GM12878 (cell line): Measurements from ENCODE around the gene CACNA1A. TPM values are rescaled to one million over a fixed set of nuclear protein-coding genes. Genes with fewer than 3 reads are reported as not detected.

Source experiments
- ATAC-seq: fragments of 200-7000 bp; cut with Tn5 transposase; 3 replicates; pipeline ENCODE4 v1.9.1; 2020; ENCODE audit warnings: mild to moderate bottlenecking, moderate library complexity
- BruUV-seq: library from RNA; stranded (reverse); fragments of 400-500 nt; replicated peaks from 2 replicates; lab custom pipeline; 2021; lab: Mats Ljungman, UMichigan
- CTCF ChIA-PET: fragments of 300-600 bp; sonication (Branson Sonifier 250); formaldehyde crosslinking; extraction: SDS; loops from one replicate; lab custom pipeline; 2021; ENCODE audit warnings: inconsistent platforms; lab: Yijun Ruan, JAX
- POLR2A ChIA-PET: fragments of 350-600 bp; formaldehyde crosslinking; extraction: SDS; loops from one replicate; lab custom pipeline; 2021; ENCODE audit warnings: inconsistent platforms; lab: Charles Lee
- RAD21 ChIA-PET: fragments of 300-600 bp; sonication (Branson Sonifier 250); formaldehyde crosslinking; loops from one replicate; lab custom pipeline; 2023; ENCODE audit warnings: antibody characterized with exemption; ENCODE audit not compliant: unreplicated experiment; lab: Charles Lee
- SMC1A ChIA-PET: fragments of 300-600 bp; sonication (Branson Sonifier 250); formaldehyde crosslinking; loops from one replicate; lab custom pipeline; 2023; ENCODE audit not compliant: unreplicated experiment, uncharacterized antibody; lab: Charles Lee
- DNase-seq: peaks from one replicate; pipeline ENCODE4 v3.0.0-alpha.2; 2011; ENCODE audit warnings: low read depth, low spot score
- FAIRE-seq: peaks from 3 replicates; lab custom pipeline; 2011; peaks lifted over from hg19 to GRCh38; lab: Jason Lieb, UNC
- H2AFZ ChIP-seq: 2 replicates; pipeline ENCODE4 v1.6.0; 2011; ENCODE audit warnings: low read depth, low read length, control low read depth; ENCODE audit not compliant: control insufficient read depth
- H3K27ac ChIP-seq: 2 replicates; pipeline ENCODE4 v1.5.1; 2011; ENCODE audit warnings: control low read depth; ENCODE audit not compliant: control insufficient read depth, insufficient read depth
- H3K27me3 ChIP-seq, 2 experiments: replicated peaks in 1 of 2; 2 replicates each; pipeline versions ENCODE4 v1.6.0 to v1.6.1; 2011; ENCODE audit warnings: low read length in 1 of 2; ENCODE audit not compliant: control insufficient read depth in 2 of 2, insufficient read depth in 2 of 2
- H3K36me3 ChIP-seq, 2 experiments: 2 replicates each; pipeline ENCODE4 v1.5.1; 2011; ENCODE audit warnings: low read length in 1 of 2; ENCODE audit not compliant: control insufficient read depth in 2 of 2, insufficient read depth in 2 of 2
- H3K4me1 ChIP-seq: 2 replicates; pipeline ENCODE4 v1.6.1; 2011; ENCODE audit warnings: mild to moderate bottlenecking, low read length, moderate library complexity, mixed read lengths; ENCODE audit not compliant: control insufficient read depth, insufficient read depth
- H3K4me2 ChIP-seq: 2 replicates; pipeline ENCODE4 v1.6.0; 2011; ENCODE audit warnings: control low read depth; ENCODE audit not compliant: control insufficient read depth, insufficient read depth
- H3K4me3 ChIP-seq: fragments of 200-600 bp; sonication (generic); 2 replicates; pipeline ENCODE4 v1.5.1; 2016
- H3K79me2 ChIP-seq: 2 replicates; pipeline ENCODE4 v1.6.0; 2011; ENCODE audit warnings: low read length; ENCODE audit not compliant: control insufficient read depth, insufficient read depth
- H3K9ac ChIP-seq: 2 replicates; pipeline ENCODE4 v1.8.0; 2011; ENCODE audit warnings: low read length, control low read depth, mixed read lengths; ENCODE audit not compliant: control insufficient read depth, insufficient read depth
- H3K9me3 ChIP-seq: replicated peaks from 3 replicates; pipeline ENCODE4 v1.5.1; 2011; ENCODE audit warnings: mild to moderate bottlenecking, low read length; ENCODE audit not compliant: control insufficient read depth, insufficient read depth
- H4K20me1 ChIP-seq: 2 replicates; pipeline ENCODE4 v1.6.0; 2011; ENCODE audit not compliant: control insufficient read depth, insufficient read depth
- BCL11A ChIP-seq: IDR thresholded peaks from 2 replicates; pipeline ENCODE4 v1.6.1; 2011; ENCODE audit warnings: low read depth, low read length
- BHLHE40 ChIP-seq, 2 experiments: fragments of 450-650 bp in 1 of 2; IDR thresholded peaks; 2 replicates each; pipeline ENCODE4 v1.6.1; 2011 to 2017; ENCODE audit warnings: low read depth in 2 of 2, borderline replicate concordance in 1 of 2, improper control_type of control experiment in 1 of 2, low read length in 1 of 2, mild to moderate bottlenecking in 1 of 2
- CREB1 ChIP-seq: IDR thresholded peaks from 2 replicates; pipeline ENCODE4 v1.6.1; 2012; ENCODE audit warnings: low read depth, mild to moderate bottlenecking, inconsistent platforms
- MTA2 ChIP-seq: fragments of 450-650 bp; IDR thresholded peaks from 2 replicates; pipeline ENCODE4 v1.6.1; 2016; ENCODE audit warnings: low read depth, mild to moderate bottlenecking, moderate library complexity
- RBBP5 ChIP-seq: fragments of 200-600 bp; sonication (generic); conservative IDR thresholded peaks from 2 replicates; pipeline ENCODE4 v1.6.1; 2016
- SMAD5 ChIP-seq: IDR thresholded peaks from 2 replicates; pipeline ENCODE4 v1.6.1; 2016; ENCODE audit warnings: antibody characterized with exemption, low read depth
- SP1 ChIP-seq: IDR thresholded peaks from one replicate; pipeline ENCODE4 v1.6.1; 2011; ENCODE audit warnings: low read depth, low read length
- SREBF1 ChIP-seq: IDR thresholded peaks from 2 replicates; pipeline ENCODE4 v1.6.1; 2012; ENCODE audit warnings: mild to moderate bottlenecking, low read length
- TARDBP ChIP-seq: IDR thresholded peaks from 2 replicates; pipeline ENCODE4 v1.6.1; 2016; ENCODE audit warnings: borderline replicate concordance
- WGBS: methylation state at CpG from one replicate; pipeline ENCODE4 v1.1.6; 2016; ENCODE audit warnings: low lambda C conversion rate; ENCODE audit not compliant: insufficient replicate concordance, insufficient coverage; ENCODE audit errors: missing lambda C conversion rate; 5-methylcytosine and 5-hydroxymethylcytosine counted together
- in situ Hi-C: fragments of 300-500 bp; cut with MboI; formaldehyde crosslinking; loops from 9 replicates; pipeline ENCODE4 v1.14.3; 2018; ENCODE audit warnings: mixed read lengths
- intact Hi-C: fragments of 100-400 bp; cut with micrococcal nuclease; formaldehyde crosslinking; loops from one replicate; pipeline ENCODE4 v1.14.2; 2022; ENCODE audit not compliant: unreplicated experiment
- polyA plus RNA-seq, 11 experiments: library from polyadenylated mRNA; depleted of rRNA in 4 of 11; unstranded in 6 of 11; stranded (reverse) in 5 of 11; fragments of >200 nt; fragmentation: Nextera tagmentation in 4 of 11; fragmentation: Illumina TruSeq in 1 of 11; extraction: Ambion mirVana in 4 of 11; extraction: Trizol in 1 of 11; gene quantifications; 1 replicate in 1 of 11; 2 replicates in 10 of 11; pipeline versions ENCODE4 v1.2.1 to v1.2.3, GENCODE V29; 2011 to 2016; ENCODE audit warnings: inconsistent platforms in 2 of 11, missing spikeins in 2 of 11, low read depth in 1 of 11
- total RNA-seq, 4 experiments: library from RNA; depleted of rRNA in 3 of 4; stranded (reverse); fragments of >200 nt in 3 of 4; fragmentation: Illumina TruSeq in 1 of 4; extraction: Trizol in 1 of 4; gene quantifications; 2 replicates each; pipeline versions ENCODE4 v1.2.1 to v1.2.3, GENCODE V29; 2013 to 2021
- TF ChIP-seq, protein P1 (sequence below): fragments of 450-650 bp; formaldehyde crosslinking; IDR thresholded peaks from 2 replicates; pipeline ENCODE4 v1.5.0; 2022; ENCODE audit warnings: mild to moderate bottlenecking, missing genetic modification characterization

Gene CACNA1A
- total and polyA plus RNA-seq, 10 of the 15 experiments (the other 5 are each of a cell fraction or from before 2014, with no cell fraction given), result 1.1 to 4.4 (median 2.5) TPM

DNA sequence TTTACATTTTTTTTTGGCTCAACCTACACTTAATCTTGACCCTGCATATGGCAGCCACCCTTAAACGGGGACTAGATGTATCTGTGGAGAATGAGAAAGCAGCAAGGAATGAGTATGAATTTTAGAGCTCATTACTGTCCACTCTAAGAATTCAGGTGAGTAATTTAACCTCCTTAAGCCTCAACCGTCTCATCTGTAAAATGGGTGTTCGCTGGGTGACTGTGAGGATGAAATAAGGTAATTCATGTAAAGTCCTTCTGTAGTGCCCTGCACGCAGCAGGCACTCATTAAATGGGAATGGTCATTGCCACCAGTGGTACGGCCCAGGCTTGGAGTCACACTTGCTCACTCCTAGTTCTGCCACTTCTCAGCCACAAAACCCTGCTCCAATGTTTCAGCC is 135.3 kb downstream of the CACNA1A start:
- in situ Hi-C loops (no loop called here), intact Hi-C loops (no loop called here)
- no peak for FAIRE-seq
- SMC1A ChIA-PET, result no interaction called here
- CTCF ChIA-PET, result no interaction called here
- TF ChIP-seq SMAD5 (no peak), TARDBP (no peak), BHLHE40 (IDR thresholded peaks at IDR 0.05; ENCODE audit: borderline replicate concordance in 1 of 2, low read depth in 2 of 2, low read length in 1 of 2) (no peak), CREB1 (no peak), SREBF1 (no peak), RBBP5 (no peak), MTA2 (no peak), BCL11A (no peak), SP1 (no peak)
- TF ChIP-seq, protein P1, sequence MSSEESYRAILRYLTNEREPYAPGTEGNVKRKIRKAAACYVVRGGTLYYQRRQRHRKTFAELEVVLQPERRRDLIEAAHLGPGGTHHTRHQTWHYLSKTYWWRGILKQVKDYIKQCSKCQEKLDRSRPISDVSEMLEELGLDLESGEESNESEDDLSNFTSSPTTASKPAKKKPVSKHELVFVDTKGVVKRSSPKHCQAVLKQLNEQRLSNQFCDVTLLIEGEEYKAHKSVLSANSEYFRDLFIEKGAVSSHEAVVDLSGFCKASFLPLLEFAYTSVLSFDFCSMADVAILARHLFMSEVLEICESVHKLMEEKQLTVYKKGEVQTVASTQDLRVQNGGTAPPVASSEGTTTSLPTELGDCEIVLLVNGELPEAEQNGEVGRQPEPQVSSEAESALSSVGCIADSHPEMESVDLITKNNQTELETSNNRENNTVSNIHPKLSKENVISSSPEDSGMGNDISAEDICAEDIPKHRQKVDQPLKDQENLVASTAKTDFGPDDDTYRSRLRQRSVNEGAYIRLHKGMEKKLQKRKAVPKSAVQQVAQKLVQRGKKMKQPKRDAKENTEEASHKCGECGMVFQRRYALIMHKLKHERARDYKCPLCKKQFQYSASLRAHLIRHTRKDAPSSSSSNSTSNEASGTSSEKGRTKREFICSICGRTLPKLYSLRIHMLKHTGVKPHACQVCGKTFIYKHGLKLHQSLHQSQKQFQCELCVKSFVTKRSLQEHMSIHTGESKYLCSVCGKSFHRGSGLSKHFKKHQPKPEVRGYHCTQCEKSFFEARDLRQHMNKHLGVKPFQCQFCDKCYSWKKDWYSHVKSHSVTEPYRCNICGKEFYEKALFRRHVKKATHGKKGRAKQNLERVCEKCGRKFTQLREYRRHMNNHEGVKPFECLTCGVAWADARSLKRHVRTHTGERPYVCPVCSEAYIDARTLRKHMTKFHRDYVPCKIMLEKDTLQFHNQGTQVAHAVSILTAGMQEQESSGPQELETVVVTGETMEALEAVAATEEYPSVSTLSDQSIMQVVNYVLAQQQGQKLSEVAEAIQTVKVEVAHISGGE (CRISPR knock-in tag), result no peak
- Histone ChIP-seq H2AFZ (no peak overlapping the region), H3K4me1 (no peaks in the 10 kb centered on the region), H3K9me3 (no peaks in the 10 kb centered on the region), H4K20me1 (no peaks in the 10 kb centered on the region), H3K79me2 (no peaks in the 10 kb centered on the region), H3K4me2 (no peak overlapping the region), H3K4me3 (no peak overlapping the region), H3K36me3 (no peaks in the 10 kb centered on the region), H3K27ac (no peak overlapping the region), H3K9ac (no peak overlapping the region), H3K27me3 (no peaks in the 10 kb centered on the region)
- no TSS peak for BruUV-seq
- ATAC-seq, result no peak
- RAD21 ChIA-PET, result no interaction called here
- WGBS, result 49% methylated on average over 5 of the region's 5 CpGs
- DNase-seq, result no peak
- POLR2A ChIA-PET, result interaction anchor here (0.5 kb wide), 1 partner anchor 838 kb away, joined by 4 read pairs; no protein-coding TSS in a partner anchor
